Epithelial cell of esophagus (primary cell): Measurements from ENCODE around the gene C1orf35.

ENCODE experiments used
- DNase-seq: peaks from one replicate; pipeline ENCODE4 v3.0.0; 2010; ENCODE audit warnings: low read depth
- H3K4me3 ChIP-seq: 2 replicates; pipeline ENCODE4 v1.5.1; 2011; ENCODE audit warnings: mild to moderate bottlenecking, low read length, control low read depth
- CTCF ChIP-seq: IDR thresholded peaks from 2 replicates; pipeline ENCODE4 v1.5.1; 2011; ENCODE audit warnings: low read depth, mild to moderate bottlenecking, low read length, control low read depth, inconsistent platforms; ENCODE audit not compliant: insufficient read depth; ENCODE audit errors: missing control alignments

Gene C1orf35

GRCh38 chr1:228093050-228093906 is 9.8 kb downstream of the C1orf35 start:
- no peak overlapping the region for H3K4me3 ChIP-seq
- DNase-seq = peak; percentile 39
- TF ChIP-seq CTCF = no peak

- DNase-seq = no peak
- H3K4me3 ChIP-seq = no peak overlapping the region
- no peak for TF ChIP-seq CTCF
Observed at GRCh38 chr1:228092342-228093049, 10.6 kb downstream of the C1orf35 start.

DNA sequence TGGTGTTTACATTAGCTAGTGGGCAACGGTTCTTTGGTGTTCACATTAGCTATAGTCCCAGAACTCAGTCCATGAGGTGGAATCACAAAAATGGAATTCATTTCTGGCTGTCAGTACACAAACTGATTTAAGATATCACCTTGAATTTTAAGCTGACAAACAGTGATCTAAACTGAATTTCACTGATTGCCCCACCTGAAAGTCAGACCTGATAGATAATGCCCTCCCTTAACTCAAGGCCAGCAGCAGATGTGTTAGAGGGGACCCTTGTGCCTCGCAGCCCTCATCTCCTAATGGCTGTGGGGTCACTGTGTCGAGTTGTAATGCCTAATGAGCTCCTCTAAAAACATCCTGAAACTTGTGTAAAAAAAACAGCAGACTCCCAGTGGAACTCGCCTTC is 12.0 kb downstream of the C1orf35 start:
- H3K4me3 ChIP-seq = no peak overlapping the region
- no peak for TF ChIP-seq CTCF
- DNase-seq = no peak

DNA sequence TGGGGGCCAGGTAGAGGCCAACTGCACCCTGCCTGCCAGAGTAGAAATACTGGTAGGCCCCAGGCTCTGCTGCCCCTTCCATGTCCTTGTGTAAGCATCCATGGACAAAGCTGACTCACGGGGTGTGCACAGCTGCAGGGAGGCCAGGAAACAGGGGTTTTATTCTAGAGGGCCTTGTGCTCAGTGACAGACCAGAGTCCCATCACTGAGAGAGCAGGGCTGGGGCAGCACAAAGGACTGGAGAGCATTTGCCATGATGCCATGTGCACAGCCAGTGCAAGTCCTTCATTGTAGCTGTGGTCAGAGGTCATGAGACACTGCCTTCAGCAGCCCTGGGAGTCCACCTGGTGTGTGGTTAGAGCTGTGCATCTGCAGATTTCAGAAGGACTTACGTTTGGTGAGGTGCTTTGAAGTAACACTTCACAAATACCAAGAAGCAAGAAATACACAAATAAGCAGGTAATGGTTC is 12.5 kb downstream of the C1orf35 start:
- TF ChIP-seq CTCF = no peak
- DNase-seq = peak; percentile 50
- no peak overlapping the region for H3K4me3 ChIP-seq

GRCh38 chr1:228089519-228090380 is 13.4 kb downstream of the C1orf35 start:
- H3K4me3 ChIP-seq = no peak overlapping the region
- no peak for TF ChIP-seq CTCF
- peak; percentile 38 for DNase-seq

- no peak for DNase-seq
- no peak overlapping the region for H3K4me3 ChIP-seq
- no peak for TF ChIP-seq CTCF
Observed at GRCh38 chr1:228088586-228089498, 14.3 kb downstream of the C1orf35 start.
